Measurements from ENCODE around the gene MAZ.

DNA sequence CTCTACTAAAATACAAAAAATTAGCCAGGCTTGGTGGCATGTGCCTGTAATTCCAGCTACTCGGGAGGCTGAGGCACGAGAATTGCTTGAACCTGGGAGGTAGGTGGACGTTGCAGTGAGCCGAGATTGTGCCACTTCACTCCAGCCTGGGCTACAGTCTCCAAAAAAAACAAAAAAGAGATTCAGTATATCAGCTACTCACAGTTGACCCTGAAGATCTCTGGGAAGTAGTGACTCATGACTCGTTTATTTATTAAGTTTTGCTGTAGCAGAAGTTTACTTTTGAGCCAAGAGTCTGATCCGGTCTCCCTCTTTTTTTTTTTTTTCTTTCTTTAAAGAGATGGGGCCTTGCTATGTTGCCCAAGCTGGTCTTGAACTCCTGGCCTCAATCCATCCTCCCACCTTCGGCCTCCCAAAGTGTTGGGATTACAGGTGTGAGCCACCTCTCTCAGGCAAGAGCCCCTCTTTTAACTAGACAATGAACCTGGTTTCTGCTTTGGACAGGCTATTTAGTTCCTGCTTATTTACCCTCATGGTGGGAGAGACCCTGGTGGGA, 18.3 kb downstream of the MAZ start:
- TF ChIP-seq POLR2A (IDR thresholded peaks at IDR 0.05; ENCODE audit: low read depth, low read length) = no peak
- TF ChIP-seq, protein P1, sequence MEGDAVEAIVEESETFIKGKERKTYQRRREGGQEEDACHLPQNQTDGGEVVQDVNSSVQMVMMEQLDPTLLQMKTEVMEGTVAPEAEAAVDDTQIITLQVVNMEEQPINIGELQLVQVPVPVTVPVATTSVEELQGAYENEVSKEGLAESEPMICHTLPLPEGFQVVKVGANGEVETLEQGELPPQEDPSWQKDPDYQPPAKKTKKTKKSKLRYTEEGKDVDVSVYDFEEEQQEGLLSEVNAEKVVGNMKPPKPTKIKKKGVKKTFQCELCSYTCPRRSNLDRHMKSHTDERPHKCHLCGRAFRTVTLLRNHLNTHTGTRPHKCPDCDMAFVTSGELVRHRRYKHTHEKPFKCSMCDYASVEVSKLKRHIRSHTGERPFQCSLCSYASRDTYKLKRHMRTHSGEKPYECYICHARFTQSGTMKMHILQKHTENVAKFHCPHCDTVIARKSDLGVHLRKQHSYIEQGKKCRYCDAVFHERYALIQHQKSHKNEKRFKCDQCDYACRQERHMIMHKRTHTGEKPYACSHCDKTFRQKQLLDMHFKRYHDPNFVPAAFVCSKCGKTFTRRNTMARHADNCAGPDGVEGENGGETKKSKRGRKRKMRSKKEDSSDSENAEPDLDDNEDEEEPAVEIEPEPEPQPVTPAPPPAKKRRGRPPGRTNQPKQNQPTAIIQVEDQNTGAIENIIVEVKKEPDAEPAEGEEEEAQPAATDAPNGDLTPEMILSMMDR (IDR thresholded peaks at IDR 0.05; ENCODE audit: extremely low read depth in 1 of 2, insufficient read depth in 1 of 2, low read depth in 1 of 2, low read length in 2 of 2) = no peak
- no peak for TF ChIP-seq EZH2 (IDR thresholded peaks at IDR 0.05; ENCODE audit: borderline replicate concordance, low read depth, low read length, severe bottlenecking)
- TF ChIP-seq JUN (IDR thresholded peaks at IDR 0.05; ENCODE audit: borderline replicate concordance, insufficient read depth, insufficient read length, low read depth) = peak; percentile 81
- peak; percentile 31 for TF ChIP-seq POLR2AphosphoS5 (IDR thresholded peaks at IDR 0.05; ENCODE audit: insufficient read depth, low read depth, low read length)
- TF ChIP-seq, protein P2, sequence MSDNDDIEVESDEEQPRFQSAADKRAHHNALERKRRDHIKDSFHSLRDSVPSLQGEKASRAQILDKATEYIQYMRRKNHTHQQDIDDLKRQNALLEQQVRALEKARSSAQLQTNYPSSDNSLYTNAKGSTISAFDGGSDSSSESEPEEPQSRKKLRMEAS (IDR thresholded peaks at IDR 0.05; ENCODE audit: insufficient read depth, insufficient read length) = no peak
- no peak for TF ChIP-seq MYC (IDR thresholded peaks at IDR 0.05; ENCODE audit: low read depth, low read length)

Measured in endothelial cell of umbilical vein (primary cell).